Measurements from ENCODE around the gene EDIL3.

DNA sequence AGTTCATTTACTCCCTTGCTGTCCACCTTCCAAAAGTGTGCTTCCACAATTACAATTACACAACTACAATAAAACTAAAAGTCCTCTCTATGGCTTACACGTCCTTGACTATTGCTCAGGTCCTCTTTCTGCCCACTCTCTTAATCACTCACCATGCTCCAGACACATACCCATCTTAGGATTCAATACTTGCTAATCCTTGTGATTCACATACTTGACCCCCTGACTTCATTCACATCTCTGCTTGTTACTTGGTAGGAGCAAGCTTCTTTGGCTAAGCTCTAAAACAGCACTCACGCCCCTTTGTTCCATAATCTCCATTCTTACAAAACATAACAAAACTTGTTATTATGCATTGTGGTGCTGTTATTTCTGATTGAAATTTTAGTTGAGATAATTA, 215.8 kb downstream of the EDIL3 start:
- TF ChIP-seq, protein P1, sequence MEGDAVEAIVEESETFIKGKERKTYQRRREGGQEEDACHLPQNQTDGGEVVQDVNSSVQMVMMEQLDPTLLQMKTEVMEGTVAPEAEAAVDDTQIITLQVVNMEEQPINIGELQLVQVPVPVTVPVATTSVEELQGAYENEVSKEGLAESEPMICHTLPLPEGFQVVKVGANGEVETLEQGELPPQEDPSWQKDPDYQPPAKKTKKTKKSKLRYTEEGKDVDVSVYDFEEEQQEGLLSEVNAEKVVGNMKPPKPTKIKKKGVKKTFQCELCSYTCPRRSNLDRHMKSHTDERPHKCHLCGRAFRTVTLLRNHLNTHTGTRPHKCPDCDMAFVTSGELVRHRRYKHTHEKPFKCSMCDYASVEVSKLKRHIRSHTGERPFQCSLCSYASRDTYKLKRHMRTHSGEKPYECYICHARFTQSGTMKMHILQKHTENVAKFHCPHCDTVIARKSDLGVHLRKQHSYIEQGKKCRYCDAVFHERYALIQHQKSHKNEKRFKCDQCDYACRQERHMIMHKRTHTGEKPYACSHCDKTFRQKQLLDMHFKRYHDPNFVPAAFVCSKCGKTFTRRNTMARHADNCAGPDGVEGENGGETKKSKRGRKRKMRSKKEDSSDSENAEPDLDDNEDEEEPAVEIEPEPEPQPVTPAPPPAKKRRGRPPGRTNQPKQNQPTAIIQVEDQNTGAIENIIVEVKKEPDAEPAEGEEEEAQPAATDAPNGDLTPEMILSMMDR (conservative IDR thresholded peaks at IDR 0.05): no peak
- no peak for TF ChIP-seq EZH2 (IDR thresholded peaks at IDR 0.05; ENCODE audit: low read depth)
